GM18502 (cell line): ENCODE measurements around the gene KRT37.

Experiments
- ATAC-seq: cut with Tn5 transposase; IDR thresholded peaks from one replicate; pipeline ENCODE4 v1.9.1; 2021; ENCODE audit warnings: mild to moderate bottlenecking; ENCODE audit not compliant: unreplicated experiment, poor library complexity

Gene KRT37

DNA sequence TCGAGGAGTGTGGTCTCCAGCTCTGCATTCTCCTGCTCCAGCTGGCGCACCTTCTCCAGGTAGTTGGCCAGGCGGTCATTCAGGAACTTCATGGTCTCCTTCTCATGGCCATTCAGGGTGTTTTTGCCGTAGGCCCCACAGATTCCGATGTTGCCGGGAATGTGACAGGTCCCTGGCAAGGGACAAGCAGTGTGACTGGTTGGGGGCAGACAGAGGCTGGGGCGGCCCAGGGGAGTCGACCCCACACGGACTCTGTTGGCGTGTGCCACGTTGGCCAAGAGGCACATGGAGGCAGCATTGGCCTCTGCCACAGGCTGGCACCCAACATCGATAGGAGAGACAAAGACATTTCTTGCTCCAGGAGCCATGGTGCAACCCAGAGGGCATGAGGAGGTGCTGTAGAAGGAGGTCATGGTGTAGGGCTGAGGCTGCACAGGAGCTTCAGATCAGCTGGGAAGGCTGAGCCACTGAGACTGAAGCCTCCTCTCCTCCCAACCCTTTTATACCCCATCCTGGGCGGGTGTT, at the start of gene KRT37:
KRT37 (minus strand) TSS at position 475 of the 525 bp plus-strand sequence; CDS start at position 413, 62 bp downstream.
- ATAC-seq: no peak

DNA sequence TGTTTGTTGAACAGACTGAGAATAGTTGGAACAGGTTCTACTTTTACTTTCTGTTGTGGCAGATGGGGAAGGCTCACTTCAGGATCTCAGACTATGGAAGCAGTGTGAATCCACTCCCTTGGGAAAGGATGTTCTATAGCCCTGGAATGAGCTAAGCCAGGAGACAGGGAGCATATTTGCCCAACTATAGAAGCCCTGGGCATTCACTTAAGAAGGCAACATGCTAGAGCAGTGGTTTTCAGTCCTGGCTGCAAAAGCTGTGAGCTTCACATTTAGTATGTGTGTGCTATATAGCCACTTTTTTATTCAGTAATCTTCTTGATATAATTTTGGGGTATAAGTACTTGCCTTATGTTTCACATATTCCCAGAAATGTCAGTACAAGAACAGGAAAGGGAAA, 44.0 kb upstream of the KRT37 start:
- ATAC-seq: no peak

- ATAC-seq: no peak
Measured at GRCh38 chr17:41467561-41467960, 43.2 kb upstream of the KRT37 start.

- no peak for ATAC-seq
Measured at GRCh38 chr17:41466988-41467387, 42.6 kb upstream of the KRT37 start, which contains the start of gene KRT32. Gene KRT32, minus strand, starts transcription at chr17:41467386. Its CDS starts 61 bp downstream, at chr17:41467325.

- no peak for ATAC-seq
Measured at GRCh38 chr17:41464682-41465081, 40.3 kb upstream of the KRT37 start.

DNA sequence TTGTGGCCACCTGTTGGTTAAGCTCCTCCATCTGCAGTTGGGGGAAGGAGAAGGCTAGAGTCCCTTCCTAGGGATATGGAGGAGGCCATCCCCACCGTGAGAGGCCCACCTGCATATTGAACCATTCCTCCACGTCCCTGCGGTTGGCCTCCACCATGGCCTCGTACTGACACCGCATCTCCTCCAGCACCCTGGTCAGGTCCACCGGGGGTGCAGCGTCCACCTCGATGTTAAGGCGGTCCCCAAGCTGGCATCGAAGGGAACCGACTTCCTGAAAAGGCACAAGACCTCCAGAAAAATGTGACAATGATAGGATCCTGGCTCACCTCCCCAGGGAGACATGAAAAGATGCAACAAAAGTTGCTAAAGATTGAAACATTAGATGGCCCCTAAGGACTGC, 39.8 kb upstream of the KRT37 start:
- no peak for ATAC-seq

DNA sequence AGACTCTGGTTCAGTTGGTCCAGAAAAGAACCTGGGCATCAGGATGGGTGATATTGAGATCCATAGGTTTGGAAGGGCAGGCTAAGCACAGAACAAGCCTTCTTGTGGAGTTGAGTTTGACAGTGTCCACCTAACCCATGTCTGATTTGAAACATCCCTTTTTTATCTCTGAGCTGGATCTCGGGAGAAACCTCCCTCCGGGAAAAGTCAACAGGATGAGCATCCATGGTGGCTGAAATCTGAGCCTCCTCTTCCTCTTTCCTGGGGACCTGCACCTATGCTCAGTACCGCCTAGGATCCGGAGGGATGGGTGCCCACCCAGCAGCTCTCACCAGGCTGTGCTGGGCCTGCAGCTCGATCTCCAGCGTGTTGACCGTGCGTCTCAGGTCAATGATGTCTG, 39.4 kb upstream of the KRT37 start:
- no peak for ATAC-seq

DNA sequence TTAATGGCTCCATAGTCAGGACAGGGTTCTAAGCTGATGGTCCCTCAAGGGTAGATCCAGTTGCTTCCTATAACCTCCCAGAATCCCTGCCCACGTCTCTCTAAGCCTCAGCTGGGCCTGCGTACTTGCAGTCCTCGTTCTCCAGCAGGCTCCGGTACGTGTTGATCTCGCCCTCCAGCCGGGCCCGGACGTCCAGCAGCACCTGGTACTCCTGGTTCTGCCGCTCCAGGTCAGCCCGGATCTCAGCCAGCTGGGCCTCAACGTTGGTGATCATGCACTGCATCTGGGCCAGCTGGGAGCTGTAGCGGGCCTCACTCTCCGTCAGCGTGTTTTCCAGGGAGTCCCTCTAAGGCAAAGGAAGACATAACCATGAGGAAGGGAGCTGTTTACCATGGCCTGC, 38.3 kb upstream of the KRT37 start:
- no peak for ATAC-seq

DNA sequence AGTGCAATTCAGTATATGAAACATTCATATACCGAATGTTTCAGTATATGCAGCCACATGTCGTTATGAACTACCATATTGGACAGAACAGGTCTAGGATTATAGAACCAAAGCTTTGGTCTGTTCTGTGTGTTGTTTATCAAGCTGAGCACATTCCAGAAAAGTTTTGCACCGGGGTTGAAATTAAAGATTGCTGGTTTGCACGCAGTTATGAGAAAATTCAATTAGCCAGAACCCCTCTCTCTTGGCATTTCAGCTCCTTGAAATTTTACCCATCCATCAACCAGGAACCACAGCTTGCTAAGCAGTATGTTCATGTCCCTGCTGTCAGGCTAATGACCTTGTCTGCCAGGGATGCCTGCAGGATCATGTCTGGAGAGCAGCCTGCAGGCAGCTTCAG, 33.3 kb upstream of the KRT37 start:
- ATAC-seq: no peak

GRCh38 chr17:41456204-41456603, 31.8 kb upstream of the KRT37 start:
- ATAC-seq: no peak

- no peak for ATAC-seq
Measured at GRCh38 chr17:41455236-41455635, 30.9 kb upstream of the KRT37 start.

DNA sequence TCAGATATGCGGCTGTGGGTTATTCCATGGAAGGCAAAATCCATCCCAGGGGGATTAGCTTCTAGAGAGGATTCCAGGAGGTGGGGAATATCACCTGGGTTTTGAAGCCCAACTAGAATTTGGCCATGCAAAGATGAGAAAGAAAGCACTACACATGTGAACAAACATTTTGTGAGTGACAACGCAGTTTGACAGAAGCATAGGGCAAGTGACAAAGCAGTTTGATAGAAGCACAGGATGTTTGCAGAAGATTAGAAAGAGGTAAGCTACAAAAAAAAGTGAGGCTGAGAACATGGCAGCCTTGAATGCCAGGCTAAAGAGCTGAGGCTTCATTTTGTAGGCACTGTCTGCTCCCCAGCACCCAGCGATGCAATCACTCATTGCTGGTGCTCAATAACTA, 28.7 kb upstream of the KRT37 start:
- ATAC-seq: no peak

GRCh38 chr17:41452281-41452680, 27.9 kb upstream of the KRT37 start:
- no peak for ATAC-seq

DNA sequence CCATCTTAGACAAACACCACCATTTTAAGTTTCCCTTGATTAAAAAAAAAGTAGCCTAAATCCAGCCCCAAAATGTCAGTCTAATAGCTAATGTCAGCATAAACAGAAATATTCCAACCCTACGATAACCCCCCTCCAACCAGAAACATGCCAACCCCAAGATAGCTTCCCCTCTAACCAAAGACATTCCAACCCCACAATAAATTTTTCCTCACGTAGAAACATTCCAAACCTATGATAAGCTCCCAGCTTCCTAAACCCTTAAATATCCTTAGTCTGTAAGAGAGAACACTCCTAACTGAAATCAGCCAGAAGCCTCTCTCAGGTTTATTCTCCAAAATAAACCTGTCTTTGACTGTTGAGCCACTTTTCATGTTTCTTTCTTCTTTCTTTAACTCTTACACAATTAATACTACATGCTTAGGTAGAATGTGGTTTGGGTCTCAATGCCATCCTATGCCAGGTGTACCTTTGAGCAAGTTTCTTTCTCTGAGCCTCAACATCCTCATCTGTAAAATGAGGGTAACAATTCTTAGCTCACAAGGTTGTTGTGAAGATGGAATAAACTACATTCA, 26.9 kb upstream of the KRT37 start:
- ATAC-seq: no peak

DNA sequence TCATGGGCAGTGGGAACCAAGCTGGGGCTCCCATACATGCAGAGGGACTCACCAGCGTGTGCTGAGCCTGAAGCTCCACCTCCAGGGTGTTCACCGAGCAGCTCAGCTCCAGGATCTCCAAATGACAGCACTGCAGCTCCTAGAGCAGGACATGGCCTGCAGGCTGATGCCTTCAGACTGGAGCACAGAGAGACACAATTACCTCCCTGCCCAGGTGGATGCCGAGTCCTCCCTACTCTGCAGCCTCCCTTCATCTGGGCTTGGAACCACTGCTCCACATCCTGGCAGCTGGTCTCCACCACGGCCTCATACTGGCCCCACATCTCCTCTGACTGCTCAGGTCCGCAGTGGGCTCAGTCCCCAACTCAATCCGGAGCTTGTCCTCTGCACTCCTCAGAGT, 24.6 kb upstream of the KRT37 start:
- ATAC-seq: no peak

GRCh38 chr17:41448506-41448905, 24.1 kb upstream of the KRT37 start:
- ATAC-seq: no peak

DNA sequence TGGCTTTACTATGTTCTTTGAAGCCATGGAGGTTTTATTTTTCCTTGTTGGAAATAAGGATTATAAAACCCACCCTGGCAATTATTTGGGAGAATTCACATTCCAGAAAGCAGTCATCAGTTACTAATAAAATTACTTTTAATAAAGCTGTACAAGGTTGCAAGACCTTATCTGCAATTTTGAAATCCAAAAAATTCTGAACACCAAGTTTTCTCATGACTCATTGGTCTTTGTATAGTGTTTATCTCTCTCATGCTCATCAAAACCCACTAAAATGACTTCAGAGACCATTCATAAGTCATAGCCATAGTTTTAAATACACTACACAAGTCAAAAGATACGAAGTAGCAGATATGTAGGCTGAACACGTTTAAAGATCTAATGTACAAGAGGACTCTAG, 22.4 kb upstream of the KRT37 start:
- ATAC-seq: no peak

GRCh38 chr17:41444640-41445039, 20.3 kb upstream of the KRT37 start:
- no peak for ATAC-seq

GRCh38 chr17:41444186-41444585, 19.8 kb upstream of the KRT37 start:
- no peak for ATAC-seq

DNA sequence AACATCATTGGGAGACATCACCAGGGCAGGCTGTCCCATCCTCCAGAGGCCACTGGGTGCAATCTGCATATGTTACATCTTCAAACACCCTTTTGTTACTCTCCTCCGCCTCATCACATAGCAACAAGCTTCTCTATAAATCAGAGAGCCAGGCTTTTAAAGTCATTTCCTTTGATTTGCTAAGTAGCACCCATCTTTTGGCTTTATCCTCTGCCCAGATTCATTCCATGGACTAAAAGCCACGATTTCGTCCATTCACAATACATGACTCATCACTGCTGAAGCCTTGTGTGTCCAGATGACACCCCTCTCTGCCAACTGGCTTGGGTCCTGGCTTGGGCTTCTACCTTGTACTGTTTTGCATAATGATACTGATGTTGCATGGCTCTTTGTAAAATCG, 18.4 kb upstream of the KRT37 start:
- no peak for ATAC-seq

GRCh38 chr17:41440531-41441033, 16.2 kb upstream of the KRT37 start, which contains the start of gene KRT38:
Gene KRT38, minus strand, starts transcription at chr17:41440983. Its CDS starts 62 bp downstream, at chr17:41440921.
- no peak for ATAC-seq

GRCh38 chr17:41439375-41439774, 15.0 kb upstream of the KRT37 start:
- no peak for ATAC-seq
